Measurements from ENCODE around the gene DSCAML1.

GRCh38 chr11:117774553-117774952, 22.5 kb downstream of the DSCAML1 start:
- TF ChIP-seq POLR2A (IDR thresholded peaks at IDR 0.05) (no peak), CTCF (IDR thresholded peaks at IDR 0.05) (no peak), EP300 (IDR thresholded peaks at IDR 0.05) (no peak), POLR2AphosphoS5 (IDR thresholded peaks at IDR 0.05) (no peak)

Measured in upper lobe of left lung (tissue), 4 donors.